K562 (cell line): ENCODE results near the gene ZSCAN25. TPM values are rescaled to one million over a fixed set of nuclear protein-coding genes. Genes with fewer than 3 reads are reported as not detected.

Experiments used
- ATAC-seq: fragments of 200-7000 bp; cut with Tn5 transposase; 3 replicates; pipeline ENCODE4 v1.9.1; 2020; ENCODE audit warnings: moderate library complexity
- BruUV-seq: library from RNA; stranded (reverse); fragments of 400-500 nt; replicated peaks from 2 replicates; lab custom pipeline; 2021; lab: Mats Ljungman, UMichigan
- CTCF ChIA-PET: fragments of 300-600 bp; formaldehyde crosslinking; extraction: SDS; loops from one replicate; lab custom pipeline; 2021; ENCODE audit warnings: low intra/inter-chr PET ratio; lab: Yijun Ruan, JAX
- POLR2A ChIA-PET: fragments of 300-600, 350-650 bp; sonication (Branson Sonifier 250); formaldehyde crosslinking; extraction: SDS; loops from one replicate; lab custom pipeline; 2021; ENCODE audit warnings: antibody characterized with exemption, inconsistent platforms; lab: Yijun Ruan, JAX
- DNase-seq, 4 experiments: peaks; one replicate each; pipeline versions ENCODE4 v3.0.0 to v3.0.0-alpha.2; 2011 to 2018; ENCODE audit warnings: low spot score in 3 of 4, mixed read lengths in 3 of 4; ENCODE audit errors: extremely low read depth in 1 of 4
- FAIRE-seq: peaks from 2 replicates; lab custom pipeline; 2011; peaks lifted over from hg19 to GRCh38; lab: Jason Lieb, UNC
- H2AFZ ChIP-seq: 2 replicates; pipeline ENCODE4 v1.6.0; 2011; ENCODE audit warnings: low read depth, low read length, control low read depth, inconsistent platforms
- H3K27ac ChIP-seq: fragments of 200-600 bp; 3 replicates; pipeline ENCODE4 v1.8.0; 2011; ENCODE audit warnings: low read depth, mild to moderate bottlenecking, control low read depth, inconsistent platforms, low read length, moderate library complexity, mixed read lengths; ENCODE audit errors: extremely low read depth
- H3K27me3 ChIP-seq, 2 experiments: fragments of 300-600 bp in 1 of 2; 2 replicates in 1 of 2; 3 replicates in 1 of 2; pipeline versions ENCODE4 v1.6.0 to v1.8.0; 2011; ENCODE audit warnings: inconsistent platforms in 2 of 2, low read length in 2 of 2, mild to moderate bottlenecking in 1 of 2, mixed read lengths in 1 of 2, moderate library complexity in 1 of 2; ENCODE audit not compliant: control insufficient read depth in 2 of 2, insufficient read depth in 2 of 2
- H3K36me3 ChIP-seq: fragments of 300-600 bp; 3 replicates; pipeline ENCODE4 v1.8.0; 2011; ENCODE audit warnings: mild to moderate bottlenecking, low read length, inconsistent platforms; ENCODE audit not compliant: control insufficient read depth, insufficient read depth
- H3K4me1 ChIP-seq, 2 experiments: fragments of 200-600 bp in 1 of 2; replicated peaks in 1 of 2; 2 replicates in 1 of 2; 3 replicates in 1 of 2; pipeline versions ENCODE4 v1.5.1 to v1.8.0; 2011; ENCODE audit warnings: inconsistent platforms in 2 of 2, low read length in 2 of 2, mild to moderate bottlenecking in 1 of 2, mixed read lengths in 1 of 2, moderate library complexity in 1 of 2; ENCODE audit not compliant: control insufficient read depth in 2 of 2, insufficient read depth in 2 of 2
- H3K4me2 ChIP-seq: 2 replicates; pipeline ENCODE4 v1.6.1; 2011; ENCODE audit warnings: low read length, control low read depth, inconsistent platforms, mixed read lengths; ENCODE audit not compliant: insufficient read depth
- H3K4me3 ChIP-seq: fragments of 200-600 bp; sonication (generic), shearing (Covaris generic); 2 replicates; pipeline ENCODE4 v1.5.1; 2016; ENCODE audit warnings: control low read depth, inconsistent platforms
- H3K79me2 ChIP-seq: fragments of 200-600 bp; 3 replicates; pipeline ENCODE4 v1.8.0; 2011; ENCODE audit warnings: low read length, inconsistent platforms; ENCODE audit not compliant: control insufficient read depth, insufficient read depth
- H3K9ac ChIP-seq, 2 experiments: 2 replicates each; pipeline versions ENCODE4 v1.6.0 to v1.6.1; 2011; ENCODE audit warnings: low read depth in 2 of 2, low read length in 2 of 2, control low read depth in 1 of 2, inconsistent platforms in 1 of 2, mild to moderate bottlenecking in 1 of 2, mixed read lengths in 1 of 2; ENCODE audit not compliant: insufficient read depth in 1 of 2
- H3K9me1 ChIP-seq: one replicate; pipeline ENCODE4 v1.6.0; 2011; ENCODE audit warnings: inconsistent platforms, mild to moderate bottlenecking, low read length, moderate library complexity; ENCODE audit not compliant: control insufficient read depth, insufficient read depth
- H3K9me3 ChIP-seq: replicated peaks from 2 replicates; pipeline ENCODE4 v1.5.1; 2011; ENCODE audit warnings: low read depth, low read length, inconsistent platforms; ENCODE audit not compliant: control insufficient read depth, insufficient read depth
- H4K20me1 ChIP-seq: replicated peaks from 2 replicates; pipeline ENCODE4 v1.6.1; 2011; ENCODE audit warnings: low read length, inconsistent platforms, mixed read lengths; ENCODE audit not compliant: control insufficient read depth, insufficient read depth
- ATF7 ChIP-seq: fragments of 450-650 bp; IDR thresholded peaks from 2 replicates; pipeline ENCODE4 v1.7.1; 2014; ENCODE audit warnings: mild to moderate bottlenecking, moderate library complexity
- BCL6 ChIP-seq: fragments of 250-450 bp; sonication (Bioruptor Pico); IDR thresholded peaks from 2 replicates; pipeline ENCODE4 v1.4.0; 2020
- BHLHE40 ChIP-seq: IDR thresholded peaks from 2 replicates; pipeline ENCODE4 v1.6.1; 2011; ENCODE audit warnings: low read length, improper control_type of control experiment
- CBFA2T2 ChIP-seq: fragments of 450-650 bp; conservative IDR thresholded peaks from 2 replicates; pipeline ENCODE4 v1.6.1; 2017; ENCODE audit warnings: mild to moderate bottlenecking
- CBFA2T3 ChIP-seq: fragments of 450-650 bp; IDR thresholded peaks from 2 replicates; pipeline ENCODE4 v1.6.1; 2017
- CCNT2 ChIP-seq: IDR thresholded peaks from 2 replicates; pipeline ENCODE4 v1.6.1; 2011; ENCODE audit warnings: borderline replicate concordance, low read depth, mild to moderate bottlenecking, moderate library complexity, mixed read lengths, low read length; ENCODE audit not compliant: insufficient read length; ENCODE audit errors: extremely low read depth
- CXXC5 ChIP-seq: fragments of 250-450 bp; sonication (Bioruptor Pico); IDR thresholded peaks from 2 replicates; pipeline ENCODE4 v1.8.0; 2022; ENCODE audit warnings: inconsistent platforms, mild to moderate bottlenecking, moderate library complexity
- GATA2 ChIP-seq: sonication (generic); formaldehyde crosslinking; IDR thresholded peaks from 2 replicates; pipeline ENCODE4 v1.4.0; 2020; ENCODE audit warnings: mild to moderate bottlenecking, missing genetic modification reagents
- HDAC1 ChIP-seq, 2 experiments: fragments of 450-650 bp; IDR thresholded peaks; 2 replicates each; pipeline ENCODE4 v1.6.1; 2016 to 2017; ENCODE audit warnings: inconsistent platforms in 1 of 2, mild to moderate bottlenecking in 1 of 2, moderate library complexity in 1 of 2
- JUND ChIP-seq, 2 experiments: IDR thresholded peaks; 2 replicates in 1 of 2; 3 replicates in 1 of 2; pipeline ENCODE4 v1.6.1; 2011; ENCODE audit warnings: borderline replicate concordance in 2 of 2, low read depth in 2 of 2, low read length in 2 of 2, improper control_type of control experiment in 1 of 2, missing biosample characterization in 1 of 2, missing genetic modification characterization in 1 of 2, missing genetic modification reagents in 1 of 2
- NCOR1 ChIP-seq: fragments of 450-650 bp; IDR thresholded peaks from 2 replicates; pipeline ENCODE4 v1.6.1; 2016; ENCODE audit warnings: mild to moderate bottlenecking, moderate library complexity
- NONO ChIP-seq, 2 experiments: fragments of 200-400 bp in 1 of 2; fragments of 450-650 bp in 1 of 2; formaldehyde crosslinking in 1 of 2; IDR thresholded peaks; 2 replicates each; pipeline ENCODE4 v1.6.1; 2017; ENCODE audit warnings: low read depth in 2 of 2, mild to moderate bottlenecking in 2 of 2, moderate library complexity in 2 of 2, low read length in 1 of 2
- NR2C2 ChIP-seq, 2 experiments: fragments of 200-800 bp in 1 of 2; sonication (Bioruptor generic) in 1 of 2; sonication (generic) in 1 of 2; formaldehyde crosslinking in 1 of 2; IDR thresholded peaks; 2 replicates each; pipeline versions ENCODE4 v1.6.1 to v1.8.0; 2016 to 2022; ENCODE audit warnings: mild to moderate bottlenecking in 1 of 2, missing compliant biosample characterization in 1 of 2, missing genetic modification characterization in 1 of 2, missing genetic modification reagents in 1 of 2
- SIRT6 ChIP-seq: IDR thresholded peaks from one replicate; pipeline ENCODE4 v1.6.1; 2012; ENCODE audit warnings: low read depth, mild to moderate bottlenecking, control low read depth, inconsistent platforms, low read length, moderate library complexity
- TBP ChIP-seq: optimal IDR thresholded peaks from 2 replicates; pipeline ENCODE3; 2011; ENCODE audit warnings: low read depth, low read length, improper control_type of control experiment
- TCF7L2 ChIP-seq: fragments of 150-350 bp; IDR thresholded peaks from 2 replicates; pipeline ENCODE4 v1.6.1; 2016; ENCODE audit warnings: low read depth, mild to moderate bottlenecking, low read length, moderate library complexity
- ZKSCAN3 ChIP-seq: fragments of 250-450 bp; sonication (Bioruptor Pico); IDR thresholded peaks from 2 replicates; pipeline ENCODE4 v1.4.0; 2020
- ZKSCAN8 ChIP-seq: fragments of 200-800 bp; sonication (Bioruptor generic); IDR thresholded peaks from 2 replicates; pipeline ENCODE4 v1.6.1; 2016; ENCODE audit warnings: missing genetic modification characterization, missing compliant biosample characterization
- ZNF551 ChIP-seq: fragments of 250-450 bp; sonication (Bioruptor Pico); IDR thresholded peaks from 2 replicates; pipeline ENCODE4 v1.5.0; 2021; ENCODE audit warnings: mild to moderate bottlenecking, moderate library complexity
- WGBS: fragments of 100-300 bp; shearing (Covaris generic); methylation state at CpG from one replicate; pipeline ENCODE4 v1.1.6; 2016; ENCODE audit warnings: low coverage, mixed read lengths; ENCODE audit not compliant: insufficient coverage; ENCODE audit errors: missing lambda C conversion rate; 5-methylcytosine and 5-hydroxymethylcytosine counted together
- in situ Hi-C: fragments of 300-500 bp; cut with MboI; formaldehyde crosslinking; loops from 4 replicates; pipeline ENCODE4 v1.15.0; 2018; ENCODE audit warnings: inconsistent platforms, mixed read lengths
- intact Hi-C: fragments of 100-400 bp; cut with micrococcal nuclease; formaldehyde crosslinking; loops from 2 replicates; pipeline ENCODE4 v1.14.2; 2022
- polyA plus RNA-seq, 8 experiments: library from polyadenylated mRNA; depleted of rRNA in 4 of 8; stranded (reverse) in 5 of 8; unstranded in 3 of 8; fragments of >200 nt; fragmentation: Nextera tagmentation in 2 of 8; fragmentation: Illumina TruSeq in 1 of 8; extraction: Ambion mirVana in 2 of 8; extraction: Trizol in 1 of 8; gene quantifications; 2 replicates each; pipeline versions ENCODE4 v1.2.1 to v1.2.3, GENCODE V29; 2011 to 2014; ENCODE audit warnings: inconsistent platforms in 1 of 8, missing spikeins in 1 of 8
- total RNA-seq, 7 experiments: library from RNA; depleted of rRNA in 6 of 7; stranded (reverse); fragments of >200 nt in 6 of 7; fragmentation: Illumina TruSeq in 2 of 7; extraction: Trizol in 2 of 7; gene quantifications; 2 replicates each; pipeline versions ENCODE4 v1.2.1 to v1.2.3, GENCODE V29; 2011 to 2021; ENCODE audit warnings: low replicate concordance in 1 of 7
- TF ChIP-seq, protein P1 (sequence below): sonication (generic); formaldehyde crosslinking; IDR thresholded peaks from 2 replicates; pipeline ENCODE4 v1.8.0; 2022; ENCODE audit warnings: missing genetic modification reagents, mild to moderate bottlenecking, borderline replicate concordance

ZSCAN25 gene
- total and polyA plus RNA-seq, 9 of the 15 experiments (the other 6 are each of a cell fraction or from before 2014, with no cell fraction given): 0.94 to 18.4 (median 12.8) TPM

- 3% methylated on average over 10 of the region's 10 CpGs for WGBS
- peak within 1 kb of the TSS; percentile 54 for H3K27ac ChIP-seq
- H3K9me3 ChIP-seq: no peaks in the 10 kb centered on the region
- POLR2A ChIA-PET: interaction anchor here (0.7 to 2.6 kb wide), 11 partner anchors 9 to 236 kb away, joined by 3 to 26 read pairs (median 3); no protein-coding TSS in a partner anchor
- ATAC-seq (peak; percentile 99), FAIRE-seq (peak; percentile 86), DNase-seq (peak; percentile 42 to 93 (median 67))
- H4K20me1 ChIP-seq: no peaks in the 10 kb centered on the region
- BruUV-seq: TSS peak; percentile 99
- H3K36me3 ChIP-seq: no peaks in the 10 kb centered on the region
- H2AFZ ChIP-seq: peak within 1 kb of the TSS; percentile 69
- H3K4me1 ChIP-seq: peaks cover 14 to 25% of the 10 kb centered on the region in 2 experiments; a peak in 4 of 5 replicates
- in situ Hi-C loops (no loop called here), intact Hi-C loops (loop anchor here (2.0 kb wide), 1 partner anchor 13 kb away; no protein-coding TSS in a partner anchor)
- no peaks in the 10 kb centered on the region for H3K9me1 ChIP-seq
- peak within 1 kb of the TSS; percentile 74 for H3K4me2 ChIP-seq
- CTCF ChIA-PET: no interaction called here
- no peaks in the 10 kb centered on the region for H3K27me3 ChIP-seq
- no peaks in the 10 kb centered on the region for H3K79me2 ChIP-seq
- H3K4me3 ChIP-seq: no peak within 1 kb of the TSS
- peak within 1 kb of the TSS; percentile 27 to 66; a peak in 3 of 4 replicates for H3K9ac ChIP-seq
- TF ChIP-seq TBP (peak; percentile 87), ZKSCAN3 (no peak), GATA2 (CRISPR knock-in tag) (peak; percentile 69; the same call in 1 of the 2 replicates), HDAC1 (IDR thresholded peaks at IDR 0.05) (0 out of 4 replicates have a peak, but pooled peaks of 1 of the 2 experiments have one; percentile 39), BCL6 (CRISPR knock-in tag) (no peak), CBFA2T2 (peak; percentile 55), CCNT2 (peak; percentile 55), NONO (IDR thresholded peaks at IDR 0.05; ENCODE audit: low read depth in 2 of 2, low read length in 1 of 2) (peak in 1 of 2 experiments; percentile 54; a peak in 1 of 4 replicates), BHLHE40 (peak; percentile 23; the same call in 1 of the 2 replicates), CBFA2T3 (peak; percentile 80), ATF7 (peak; percentile 10; the same call in 1 of the 2 replicates), SIRT6 (no peak), TCF7L2 (no peak), ZKSCAN8 (CRISPR knock-in tag) (no peak), JUND (IDR thresholded peaks at IDR 0.05; ENCODE audit: borderline replicate concordance, low read depth, low read length) (peak; percentile 49; the same call in 1 of the 2 replicates), JUND (tag; IDR thresholded peaks at IDR 0.05; ENCODE audit: borderline replicate concordance, low read depth, low read length) (peak; percentile 46; the same call in 1 of the 3 replicates), CXXC5 (CRISPR knock-in tag) (0 out of 2 replicates have a peak, but pooled peaks have one; percentile 28), NCOR1 (peak; percentile 53; the same call in 1 of the 2 replicates), NR2C2 (CRISPR knock-in tag; IDR thresholded peaks at IDR 0.05) (no peak), NR2C2 (tag; IDR thresholded peaks at IDR 0.05) (peak; percentile 71; the same call in 1 of the 2 replicates), ZNF551 (CRISPR knock-in tag) (0 out of 2 replicates have a peak, but pooled peaks have one; percentile 38)
- TF ChIP-seq, protein P1, sequence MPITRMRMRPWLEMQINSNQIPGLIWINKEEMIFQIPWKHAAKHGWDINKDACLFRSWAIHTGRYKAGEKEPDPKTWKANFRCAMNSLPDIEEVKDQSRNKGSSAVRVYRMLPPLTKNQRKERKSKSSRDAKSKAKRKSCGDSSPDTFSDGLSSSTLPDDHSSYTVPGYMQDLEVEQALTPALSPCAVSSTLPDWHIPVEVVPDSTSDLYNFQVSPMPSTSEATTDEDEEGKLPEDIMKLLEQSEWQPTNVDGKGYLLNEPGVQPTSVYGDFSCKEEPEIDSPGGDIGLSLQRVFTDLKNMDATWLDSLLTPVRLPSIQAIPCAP (CRISPR knock-in tag): peak; percentile 83
Measured at GRCh38 chr7:99679400-99680191, 62.9 kb downstream of the ZSCAN25 start, which contains the start of gene CYP3A5. Gene CYP3A5, minus strand, starts transcription at chr7:99679996. Its CDS starts 100 bp downstream, at chr7:99679896.
